Measurements from ENCODE around the gene POLE4.

- TF ChIP-seq POLR2A (IDR thresholded peaks at IDR 0.05), result no peak
- TF ChIP-seq, protein P1, sequence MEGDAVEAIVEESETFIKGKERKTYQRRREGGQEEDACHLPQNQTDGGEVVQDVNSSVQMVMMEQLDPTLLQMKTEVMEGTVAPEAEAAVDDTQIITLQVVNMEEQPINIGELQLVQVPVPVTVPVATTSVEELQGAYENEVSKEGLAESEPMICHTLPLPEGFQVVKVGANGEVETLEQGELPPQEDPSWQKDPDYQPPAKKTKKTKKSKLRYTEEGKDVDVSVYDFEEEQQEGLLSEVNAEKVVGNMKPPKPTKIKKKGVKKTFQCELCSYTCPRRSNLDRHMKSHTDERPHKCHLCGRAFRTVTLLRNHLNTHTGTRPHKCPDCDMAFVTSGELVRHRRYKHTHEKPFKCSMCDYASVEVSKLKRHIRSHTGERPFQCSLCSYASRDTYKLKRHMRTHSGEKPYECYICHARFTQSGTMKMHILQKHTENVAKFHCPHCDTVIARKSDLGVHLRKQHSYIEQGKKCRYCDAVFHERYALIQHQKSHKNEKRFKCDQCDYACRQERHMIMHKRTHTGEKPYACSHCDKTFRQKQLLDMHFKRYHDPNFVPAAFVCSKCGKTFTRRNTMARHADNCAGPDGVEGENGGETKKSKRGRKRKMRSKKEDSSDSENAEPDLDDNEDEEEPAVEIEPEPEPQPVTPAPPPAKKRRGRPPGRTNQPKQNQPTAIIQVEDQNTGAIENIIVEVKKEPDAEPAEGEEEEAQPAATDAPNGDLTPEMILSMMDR (IDR thresholded peaks at IDR 0.05), result no peak
Measured at GRCh38 chr2:74910245-74910644, 48.2 kb upstream of the POLE4 start.

Measured in heart left ventricle (tissue), 13 donors.